Hematopoietic multipotent progenitor cell (in vitro differentiated cells): ENCODE data around the gene STXBP4. TPM values are rescaled to one million over a fixed set of nuclear protein-coding genes. Genes with fewer than 3 reads are reported as not detected.

Experiments used
- DNase-seq, 3 donors: peaks; one replicate each; pipeline ENCODE4 v3.0.0-alpha.2; 2011 to 2015; ENCODE audit warnings: low read depth in 2 of 3, low spot score in 2 of 3
- total RNA-seq: library from RNA; depleted of rRNA; stranded (reverse); fragments of >200 nt; gene quantifications from one replicate; pipeline ENCODE4 v1.2.3, GENCODE V29; 2012

Gene STXBP4
- total RNA-seq, 1 donor: 3.5 TPM

DNA sequence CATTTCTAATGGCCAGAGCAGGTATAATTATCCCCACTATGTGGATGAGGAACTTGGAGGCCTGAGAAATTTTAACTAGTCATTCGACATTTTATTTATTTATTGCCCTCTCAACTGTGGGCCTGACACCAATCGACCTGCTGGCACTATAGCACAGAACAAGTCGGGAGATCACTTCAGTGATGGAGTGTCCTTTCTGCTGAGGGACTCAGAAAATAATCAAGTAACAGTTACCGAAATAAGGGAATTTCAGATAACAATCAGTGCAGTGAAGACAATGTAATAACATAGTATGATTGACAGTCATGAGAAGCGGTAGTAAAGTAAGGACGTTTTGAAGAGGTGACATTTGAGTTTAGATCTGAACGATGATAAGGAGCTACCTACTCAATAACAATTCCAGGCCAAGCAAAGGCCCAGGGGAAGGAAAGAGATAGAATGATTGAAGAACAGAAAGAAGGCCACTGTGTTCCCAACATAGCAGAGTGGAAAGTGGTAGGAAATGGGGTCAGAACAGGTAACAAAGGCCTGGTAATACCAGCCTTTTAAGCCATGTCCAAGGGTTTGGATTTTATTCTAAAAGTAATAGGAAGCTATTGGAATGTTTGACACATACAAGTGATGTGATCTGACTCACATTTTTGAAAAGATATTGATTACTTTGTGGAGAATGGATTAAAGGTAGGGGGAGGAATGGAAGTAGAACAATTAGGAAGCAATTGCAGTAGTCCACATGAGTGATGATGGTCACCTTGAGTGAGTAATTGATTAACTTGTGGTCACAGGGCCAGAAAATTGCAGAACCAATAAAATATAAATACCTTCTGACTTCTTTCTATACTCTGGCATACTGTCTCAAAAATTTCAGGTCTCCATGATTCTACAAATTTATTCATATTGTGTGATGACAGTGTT is 1.4 kb downstream of the STXBP4 start:
- peak in 1 of 3 donors; percentile 1 for DNase-seq

DNA sequence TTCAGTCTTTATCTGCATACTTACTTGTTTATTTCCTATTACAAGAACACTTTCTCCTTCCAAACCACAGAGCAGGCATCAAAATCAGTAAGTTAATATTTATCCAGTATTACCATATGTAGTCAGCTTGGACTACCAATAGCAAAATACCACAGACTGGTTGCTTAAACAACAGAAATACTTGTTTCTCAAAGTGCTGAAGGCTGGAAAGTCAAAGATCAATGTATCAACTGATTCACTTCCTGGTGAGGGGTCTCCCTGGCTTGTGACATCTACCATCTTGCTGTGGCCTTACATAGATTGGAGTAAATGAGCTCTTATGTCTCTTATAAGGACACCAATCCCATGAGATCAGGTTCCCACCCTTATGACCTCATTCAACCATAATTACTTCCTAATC is 2.6 kb downstream of the STXBP4 start:
- DNase-seq: no peak

DNA sequence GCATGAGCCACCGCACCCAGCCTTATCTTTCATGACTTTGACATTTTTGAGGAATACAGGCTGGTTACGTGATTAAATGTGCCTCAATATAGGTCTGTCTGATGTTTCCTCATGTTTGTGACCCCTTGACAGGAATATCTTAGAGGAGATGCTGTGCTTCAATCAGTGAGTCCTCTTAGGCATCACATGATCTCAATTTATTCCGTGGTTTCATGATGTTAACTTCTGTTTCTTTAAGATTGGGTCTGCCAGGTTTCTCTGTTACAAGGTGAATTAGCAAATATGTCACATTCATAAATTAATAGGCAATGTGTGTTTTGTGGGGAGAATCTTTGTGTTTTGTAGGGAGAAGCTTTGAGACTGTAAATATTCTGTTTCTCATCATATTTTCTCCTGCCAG is 3.3 kb downstream of the STXBP4 start:
- DNase-seq: peak in 1 of 3 donors; percentile 52

DNA sequence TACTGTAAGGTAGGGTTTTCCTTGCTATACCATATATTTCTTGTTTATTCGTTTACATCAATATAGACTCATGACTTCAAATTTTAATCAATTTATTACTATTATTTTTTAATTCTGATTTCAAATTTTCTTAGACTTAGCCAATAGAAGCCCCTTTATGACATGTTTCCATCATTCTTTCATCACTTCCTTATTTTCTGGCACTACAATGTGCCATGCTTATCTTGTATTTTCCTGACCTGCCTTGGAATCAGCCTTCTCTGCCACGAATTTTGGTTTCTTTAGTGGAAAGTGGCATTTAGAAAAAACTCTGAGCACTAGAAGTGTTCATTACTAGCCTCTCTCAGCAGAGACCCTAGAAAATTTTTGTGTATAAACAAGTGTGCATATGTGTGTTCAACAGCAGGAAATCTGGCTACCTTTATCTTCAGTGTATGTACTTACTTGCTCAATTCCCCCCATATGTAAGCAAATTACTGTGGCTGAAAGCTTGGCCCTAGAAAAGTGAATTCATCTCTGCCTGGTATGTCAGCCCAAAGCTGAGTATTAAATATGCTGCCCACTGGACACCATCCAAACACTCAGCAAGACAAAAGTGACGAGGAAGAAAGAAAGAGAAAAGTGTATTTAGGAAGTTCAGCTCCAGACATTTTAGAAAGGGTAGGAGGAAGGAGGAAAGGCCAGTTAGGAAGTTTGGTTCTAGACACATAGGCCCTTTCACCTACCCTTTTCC is 4.0 kb downstream of the STXBP4 start:
- DNase-seq: no peak

DNA sequence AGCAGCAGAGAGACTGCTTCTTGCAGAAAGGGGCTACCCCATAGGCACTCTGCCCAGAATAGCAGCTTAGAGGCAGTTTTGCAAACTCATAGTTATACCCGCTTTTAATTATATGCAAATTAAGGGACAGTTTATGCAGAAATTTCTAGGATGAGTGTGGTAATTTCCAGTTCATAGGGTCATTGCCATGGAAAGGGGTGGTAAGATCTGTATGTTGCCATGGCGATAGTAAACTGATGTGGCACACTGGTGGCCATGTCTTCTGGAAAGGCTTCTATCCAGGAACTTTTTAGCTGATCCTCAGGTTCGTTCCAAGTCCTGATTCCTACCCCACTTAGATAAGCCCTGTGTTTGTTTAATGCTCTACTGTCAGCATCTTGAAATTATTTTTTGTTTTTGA is 6.2 kb downstream of the STXBP4 start:
- DNase-seq: no peak

DNA sequence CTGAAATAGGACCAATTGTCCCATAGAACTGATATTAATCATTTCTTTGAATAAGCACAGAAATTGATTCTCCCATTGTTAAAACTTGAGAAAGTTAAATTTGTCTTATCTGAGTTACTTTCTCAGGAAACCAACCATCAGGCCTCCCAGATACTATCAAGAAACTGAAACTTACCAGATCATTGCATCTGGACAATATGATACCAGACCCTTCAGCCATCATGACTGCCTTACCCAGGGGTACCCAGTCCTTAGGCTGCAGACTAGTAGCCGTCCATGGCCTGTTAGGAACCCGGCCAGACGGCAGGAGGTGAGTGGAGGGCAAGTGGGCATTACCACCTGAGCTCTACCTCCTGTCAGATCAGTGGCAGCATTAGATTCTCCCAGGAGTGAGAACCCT is 7.8 kb downstream of the STXBP4 start:
- no peak for DNase-seq

DNA sequence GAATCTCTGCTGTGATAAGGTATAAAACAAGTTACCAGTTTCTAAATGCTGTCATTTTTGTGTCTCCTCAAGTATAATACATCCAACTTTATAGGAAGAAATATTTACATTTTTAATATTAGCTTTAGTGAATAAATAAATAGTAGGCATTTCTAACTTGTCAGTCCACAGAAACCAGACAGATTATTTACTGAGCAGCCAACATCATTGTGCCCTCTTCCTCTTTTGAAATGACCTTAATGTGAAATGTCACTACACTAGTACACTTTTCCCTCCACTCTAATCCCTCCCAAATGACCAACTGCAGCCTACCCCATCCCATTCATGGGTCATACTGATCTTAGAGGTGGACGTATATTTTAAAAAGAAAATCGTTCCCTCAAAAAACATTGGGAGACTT is 9.2 kb downstream of the STXBP4 start:
- no peak for DNase-seq

DNA sequence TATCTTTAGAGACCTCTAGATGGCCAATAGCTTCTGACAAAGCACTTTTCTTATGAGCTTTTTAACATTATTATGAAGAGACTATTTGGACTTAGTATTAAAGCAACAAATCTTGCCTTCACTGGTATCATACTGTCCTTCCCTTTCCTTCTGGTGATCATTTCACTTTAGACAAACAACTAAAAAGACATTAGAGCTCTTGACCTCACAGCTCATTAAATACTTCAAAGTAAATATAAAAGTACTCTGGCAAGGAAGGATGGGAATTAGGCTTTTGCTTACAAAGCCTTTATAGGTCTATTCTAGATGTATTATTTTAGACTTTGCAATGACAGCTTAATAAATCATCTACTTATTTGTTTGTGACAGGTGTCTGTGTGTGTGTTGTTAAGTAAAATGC is 11.1 kb downstream of the STXBP4 start:
- no peak for DNase-seq

DNA sequence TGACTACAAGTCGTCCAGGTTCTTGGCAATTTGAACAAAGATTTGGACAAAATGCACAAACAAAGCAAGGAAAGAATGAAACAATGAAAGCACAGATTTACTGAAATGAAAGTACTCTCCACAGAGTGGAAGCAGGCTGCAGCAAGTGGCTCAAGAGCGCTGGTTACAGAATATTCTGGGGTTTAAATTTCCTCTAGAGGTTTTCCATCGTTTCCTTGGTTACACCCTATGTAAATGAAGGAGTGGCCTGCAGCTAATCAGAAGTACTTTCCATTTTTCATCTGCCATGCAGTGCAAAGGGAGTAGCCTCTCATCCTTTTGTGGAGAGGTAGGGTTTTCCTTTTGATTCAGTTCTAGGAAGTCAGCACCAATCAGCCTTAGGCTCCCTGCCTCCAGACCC is 11.8 kb downstream of the STXBP4 start:
- peak in 1 of 3 donors; percentile 18 for DNase-seq

DNA sequence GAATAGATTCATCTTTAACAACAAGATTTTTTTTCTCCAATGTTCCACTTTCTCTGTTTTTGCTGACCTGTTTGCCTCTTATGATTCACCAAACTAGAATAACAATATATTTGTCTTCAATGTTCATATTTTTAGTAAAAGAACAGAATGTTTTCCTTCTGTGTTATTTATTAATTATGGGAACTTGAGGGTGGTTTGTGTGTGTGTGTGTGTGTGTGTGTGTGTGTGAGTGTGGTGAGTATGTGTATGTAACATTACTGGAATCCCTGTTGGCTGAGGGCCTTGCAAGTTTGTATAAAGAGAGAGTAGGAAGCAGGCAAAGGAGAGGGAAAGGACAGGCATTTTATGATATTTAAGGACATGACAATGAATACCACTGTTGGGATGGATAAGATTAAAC is 13.8 kb downstream of the STXBP4 start:
- DNase-seq: no peak

DNA sequence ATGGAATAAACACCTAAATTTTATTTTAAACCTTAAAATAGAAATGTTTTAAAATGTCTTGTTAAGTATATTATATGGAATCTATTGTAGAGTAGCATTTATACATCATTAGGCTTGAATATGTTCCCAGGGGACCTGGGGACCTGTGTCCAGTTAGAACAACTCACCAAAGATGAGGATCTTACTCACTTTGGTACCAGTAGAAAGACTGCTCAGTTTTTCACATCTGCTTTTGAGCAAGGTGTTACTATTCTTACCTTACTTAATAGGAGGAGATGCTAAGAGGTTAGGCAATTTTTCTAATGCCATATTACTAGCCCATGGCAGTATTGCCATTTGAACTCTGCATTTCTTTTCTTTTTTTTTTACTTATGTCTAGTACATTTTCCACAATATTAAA is 14.7 kb downstream of the STXBP4 start:
- DNase-seq: no peak

DNA sequence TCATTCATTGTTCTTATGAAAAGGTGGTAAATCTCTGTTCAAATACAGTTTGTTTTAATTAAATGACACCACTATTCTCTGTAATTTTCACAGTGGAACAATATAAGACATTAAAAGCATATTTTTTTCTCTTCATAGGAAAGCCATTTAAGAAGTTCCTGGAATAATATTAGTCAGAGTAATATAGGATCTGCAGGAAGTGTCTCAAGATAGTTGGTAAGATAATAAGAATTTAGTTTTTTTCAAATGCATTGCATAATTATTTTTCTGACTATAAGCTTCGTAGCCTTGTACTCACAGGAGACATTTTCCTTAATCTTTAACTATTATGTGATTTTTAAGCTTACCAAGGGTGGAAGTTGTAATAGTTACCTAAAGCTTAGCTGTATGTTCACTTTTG is 16.9 kb downstream of the STXBP4 start:
- DNase-seq: no peak

DNA sequence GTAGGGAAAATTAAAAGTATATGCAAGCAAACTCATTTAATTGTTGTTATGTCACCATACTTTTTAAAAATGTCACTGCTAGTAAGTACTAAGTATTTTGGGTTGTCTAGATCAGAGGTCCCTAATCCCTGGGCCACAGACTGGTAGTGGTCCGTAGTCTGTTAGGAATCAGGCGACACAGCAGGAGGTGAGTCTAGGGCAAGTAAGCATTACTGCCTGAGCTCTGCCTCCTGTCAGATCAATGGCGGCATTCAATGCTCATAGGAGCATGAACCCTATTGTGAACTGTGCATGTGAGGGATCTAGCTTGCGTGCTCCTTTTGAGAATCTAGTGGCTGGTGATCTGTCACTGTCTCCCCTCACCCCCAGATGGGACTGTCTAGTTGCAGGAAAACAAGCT is 21.6 kb downstream of the STXBP4 start:
- DNase-seq: no peak

DNA sequence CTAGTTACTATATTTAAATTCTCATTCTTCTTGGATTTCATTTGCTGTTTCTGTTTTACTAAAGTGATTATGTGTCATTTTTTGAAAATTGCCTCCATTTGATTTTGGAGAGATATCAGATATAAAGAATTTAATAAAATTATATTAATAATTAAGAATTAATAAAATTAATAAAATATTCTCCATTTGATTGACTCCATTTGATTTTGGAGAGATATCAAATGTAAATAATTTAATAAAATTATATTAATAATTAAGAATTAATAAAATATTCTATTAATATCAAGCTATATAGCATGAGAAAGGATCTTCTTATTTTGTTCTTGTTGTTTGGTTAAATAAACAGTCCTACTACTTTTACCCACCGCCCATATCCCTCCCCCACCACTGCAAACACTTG is 23.0 kb downstream of the STXBP4 start:
- no peak for DNase-seq

DNA sequence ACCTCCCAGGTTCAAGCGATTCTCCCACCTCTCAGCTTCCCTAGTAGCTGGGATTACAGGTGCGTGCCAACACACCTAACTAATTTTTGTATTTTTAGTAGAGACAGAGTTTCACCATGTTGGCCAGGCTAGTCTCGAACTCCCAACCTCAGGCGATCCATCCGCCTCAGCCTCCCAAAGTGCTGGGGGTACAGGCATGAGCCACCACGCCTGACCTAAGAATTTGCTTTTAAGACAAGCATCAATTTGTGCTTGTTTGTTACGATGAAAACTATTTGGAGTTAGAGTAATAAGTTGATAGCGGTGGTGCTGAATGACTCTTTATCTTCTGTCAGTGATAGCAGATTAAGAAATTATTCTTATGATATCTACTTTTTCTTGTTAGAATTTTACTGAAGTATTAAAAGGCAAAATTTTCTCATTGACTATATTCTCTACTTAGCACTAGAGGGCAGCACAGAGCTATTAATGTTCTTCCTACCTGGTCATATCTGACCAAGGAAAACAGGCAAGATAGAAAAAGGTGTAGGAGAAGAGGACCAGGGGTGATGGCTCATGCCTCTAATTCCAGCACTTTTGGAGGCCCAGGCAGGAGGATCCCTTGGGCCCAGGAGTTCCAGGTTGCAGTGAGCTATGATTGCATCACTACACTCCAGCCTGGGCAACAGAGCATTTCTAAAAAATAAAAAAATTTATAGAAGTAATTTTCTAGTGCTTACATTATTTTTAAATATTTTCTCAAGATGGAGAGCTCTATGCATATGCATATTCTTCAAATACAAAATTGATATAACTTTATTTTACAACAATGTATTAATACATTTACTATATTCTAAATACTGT is 24.5 kb downstream of the STXBP4 start:
- peak; percentile 16 to 66 (median 44) for DNase-seq

DNA sequence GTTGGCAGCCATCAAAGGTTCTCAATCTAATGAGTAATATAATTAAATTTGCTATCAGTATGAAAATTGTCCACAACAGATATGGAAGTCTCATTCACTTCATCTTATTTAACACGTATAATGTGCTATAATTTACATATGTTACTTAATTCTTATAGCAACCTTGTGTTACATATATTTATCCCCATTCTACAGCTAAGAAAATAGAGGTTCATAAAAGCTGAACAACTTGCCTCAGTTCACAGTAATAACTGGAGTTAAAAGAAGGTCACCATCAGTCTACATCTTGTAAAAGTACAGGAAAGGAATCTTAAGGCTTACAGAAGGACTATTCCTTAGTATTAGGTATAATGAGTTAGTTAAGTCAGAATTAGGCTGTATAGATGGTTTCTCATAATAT is 27.9 kb downstream of the STXBP4 start:
- no peak for DNase-seq

DNA sequence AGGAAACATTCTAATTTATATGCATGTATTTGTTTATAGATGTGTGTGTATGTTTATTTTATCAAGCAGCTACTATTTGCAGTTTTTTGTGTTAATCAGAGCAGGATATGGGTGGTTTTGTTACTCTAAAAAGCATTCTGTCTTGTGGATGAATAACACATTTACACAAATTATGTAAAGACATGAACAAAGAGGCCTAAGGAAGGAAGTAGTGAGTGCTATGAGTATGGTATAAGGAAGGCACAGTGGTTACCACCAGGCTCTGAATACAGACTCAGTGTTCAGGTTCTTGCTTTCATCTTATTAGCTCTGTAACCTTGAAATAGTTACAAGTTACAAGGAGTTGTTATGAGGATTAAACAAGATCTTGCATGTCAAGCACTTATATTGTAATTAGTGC is 33.9 kb downstream of the STXBP4 start:
- no peak for DNase-seq

DNA sequence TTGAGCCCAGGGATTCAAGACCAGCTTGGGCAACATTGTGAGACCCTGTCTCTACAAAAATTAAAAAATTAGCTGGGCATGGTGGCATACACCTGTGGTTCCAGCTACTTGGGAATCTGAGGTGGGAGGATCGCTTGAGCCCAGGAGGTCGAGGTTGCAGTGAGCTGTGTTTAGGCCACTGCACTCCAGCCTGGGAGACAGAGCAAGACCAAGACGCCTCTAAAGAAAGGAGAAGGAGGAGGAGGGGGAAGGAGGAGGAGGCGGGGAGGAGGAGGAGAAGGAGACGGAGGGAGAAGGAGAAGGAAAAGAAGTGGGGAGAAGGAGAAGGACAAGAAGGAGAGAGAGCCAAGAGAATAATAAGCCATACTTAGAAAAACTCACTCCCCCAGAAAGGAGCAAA is 35.9 kb downstream of the STXBP4 start:
- DNase-seq: no peak

DNA sequence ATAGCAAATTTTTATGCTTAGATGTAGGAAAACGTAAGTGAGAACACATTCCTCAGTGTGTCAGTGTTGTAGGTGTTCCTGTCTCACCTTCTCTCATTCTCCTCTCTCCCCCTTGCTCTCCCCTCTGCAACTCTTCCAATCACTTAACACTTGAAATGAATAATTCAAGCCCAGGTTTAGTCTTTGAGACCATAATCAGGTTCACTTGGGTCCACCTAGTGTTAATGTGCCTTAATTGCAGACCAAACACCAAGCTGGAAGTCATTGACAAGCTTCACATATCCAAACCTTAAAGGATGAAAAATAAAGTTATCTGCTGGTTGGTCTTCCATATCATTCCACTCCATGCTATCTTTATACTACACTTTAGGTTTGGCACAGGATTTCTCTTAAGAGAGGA is 37.0 kb downstream of the STXBP4 start:
- peak in 2 of 3 donors; percentile 14 to 53 for DNase-seq

DNA sequence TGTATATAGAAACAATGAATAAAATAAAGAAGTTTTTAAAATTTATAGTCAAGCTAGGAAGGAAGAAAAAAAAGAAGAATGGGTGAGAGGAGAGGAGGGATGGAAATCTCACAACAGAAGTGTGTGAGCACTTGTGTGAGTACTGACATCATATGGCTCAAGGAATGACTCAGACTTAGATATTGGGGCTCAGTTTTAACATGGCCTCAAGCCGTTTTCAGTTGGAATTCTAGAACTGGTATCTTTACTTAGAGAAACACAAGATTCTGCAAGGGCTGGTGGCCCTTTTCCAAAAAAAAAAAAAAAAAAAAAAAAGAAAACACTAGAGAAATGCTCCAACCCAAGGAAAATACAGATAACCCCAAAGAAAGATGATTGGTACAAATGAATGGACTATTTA is 55.1 kb downstream of the STXBP4 start:
- no peak for DNase-seq

DNA sequence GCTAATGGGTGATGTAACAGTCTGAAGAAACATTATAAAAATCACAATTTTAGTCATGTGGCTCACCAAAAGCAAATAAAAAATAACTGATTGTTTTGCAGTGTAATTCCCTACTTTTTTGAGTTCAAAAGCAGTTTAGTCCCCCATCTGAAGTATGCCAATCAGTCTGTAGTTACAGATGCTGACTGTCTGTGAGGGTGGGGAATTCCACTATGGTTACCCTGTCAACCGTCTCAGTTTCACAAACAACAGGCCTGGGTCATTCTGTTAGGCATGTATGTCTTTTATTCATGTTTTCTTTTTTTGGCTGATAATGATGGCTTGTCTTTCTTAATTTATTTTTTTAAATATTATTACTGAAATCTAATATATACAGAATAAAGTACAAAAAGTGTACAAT is 69.3 kb downstream of the STXBP4 start:
- no peak for DNase-seq
